Transverse colon (tissue), 4 donors: ENCODE measurements around the gene AGBL4. TPM values are rescaled to one million over a fixed set of nuclear protein-coding genes. Genes with fewer than 3 reads are reported as not detected.

Experiments
- DNase-seq: peaks from one replicate; pipeline ENCODE4 v3.0.0-alpha.2; 2019
- H3K27ac ChIP-seq, 4 donors: fragments of 200-600 bp; sonication (generic); 2 replicates each; pipeline ENCODE4 v1.5.1; 2016 to 2018; ENCODE audit warnings: inconsistent platforms in 4 of 4
- H3K27me3 ChIP-seq: fragments of 200-600 bp; sonication (generic); 2 replicates; pipeline ENCODE4 v1.5.1; 2017; ENCODE audit warnings: inconsistent platforms
- H3K36me3 ChIP-seq, 4 donors: fragments of 200-600 bp; sonication (generic); 2 replicates each; pipeline ENCODE4 v1.5.1; 2017 to 2019; ENCODE audit warnings: inconsistent platforms in 4 of 4
- H3K4me1 ChIP-seq, 4 donors: fragments of 200-600 bp; sonication (generic); 2 replicates each; pipeline ENCODE4 v1.5.1; 2017 to 2020; ENCODE audit warnings: inconsistent platforms in 4 of 4
- H3K4me3 ChIP-seq, 4 donors: fragments of 200-600 bp; sonication (generic); 1 replicate in 1 of 4; 2 replicates in 3 of 4; pipeline versions ENCODE4 v1.5.1 to v1.6.1; 2017 to 2019; ENCODE audit warnings: inconsistent platforms in 4 of 4
- H3K9me3 ChIP-seq, 2 donors: fragments of 200-600 bp; sonication (generic); 2 replicates each; pipeline ENCODE4 v1.5.1; 2017 to 2019; ENCODE audit warnings: inconsistent platforms in 2 of 2
- CTCF ChIP-seq, 5 experiments: fragments of 200-600 bp in 3 of 5; fragments of 450-650 bp in 2 of 5; sonication (generic) in 3 of 5; IDR thresholded peaks; 1 replicate in 2 of 5; 2 replicates in 3 of 5; pipeline ENCODE4 v1.5.1; 2016 to 2017; ENCODE audit warnings: antibody characterized with exemption in 5 of 5, inconsistent platforms in 3 of 5, mild to moderate bottlenecking in 2 of 5, moderate library complexity in 1 of 5
- EP300 ChIP-seq: sonication (generic); formaldehyde crosslinking; IDR thresholded peaks from one replicate; pipeline ENCODE4 v1.6.1; 2017; ENCODE audit warnings: antibody characterized with exemption, low read depth
- POLR2A ChIP-seq: fragments of 450-650 bp; IDR thresholded peaks from one replicate; pipeline ENCODE4 v1.6.1; 2016; ENCODE audit warnings: antibody characterized with exemption, mild to moderate bottlenecking, moderate library complexity
- POLR2AphosphoS5 ChIP-seq, 3 donors: sonication (generic); formaldehyde crosslinking; IDR thresholded peaks; one replicate each; pipeline ENCODE4 v1.6.1; 2016; ENCODE audit warnings: antibody characterized with exemption in 3 of 3
- WGBS, 2 donors: methylation state at CpG; one replicate each; pipeline ENCODE4 v1.1.5; 2018; ENCODE audit warnings: low coverage in 1 of 2; 5-methylcytosine and 5-hydroxymethylcytosine counted together
- in situ Hi-C, 4 donors: fragments of 200-750 bp; cut with MboI; loops; one replicate each; pipeline versions ENCODE4 v1.15.0 to v1.15.1; 2017; ENCODE audit warnings: low sequenced_read_pairs in 3 of 4, low pct_ligation_motif_present in 1 of 4, low pct_unique_long_range_greater_than_20kb in 1 of 4
- intact Hi-C: fragments of 100-400 bp; cut with DNase I; formaldehyde crosslinking; loops from one replicate; pipeline ENCODE4 v1.15.1; 2023; ENCODE audit warnings: low total_unique reads
- total RNA-seq, 4 donors: library from RNA; depleted of rRNA; stranded (reverse); fragments of >200 nt; gene quantifications; one replicate each; pipeline ENCODE4 v1.1.0, GENCODE V29; 2016

AGBL4 gene
- total RNA-seq, 4 donors from 2014 or later, result 0.82 TPM; not detected in 3

DNA sequence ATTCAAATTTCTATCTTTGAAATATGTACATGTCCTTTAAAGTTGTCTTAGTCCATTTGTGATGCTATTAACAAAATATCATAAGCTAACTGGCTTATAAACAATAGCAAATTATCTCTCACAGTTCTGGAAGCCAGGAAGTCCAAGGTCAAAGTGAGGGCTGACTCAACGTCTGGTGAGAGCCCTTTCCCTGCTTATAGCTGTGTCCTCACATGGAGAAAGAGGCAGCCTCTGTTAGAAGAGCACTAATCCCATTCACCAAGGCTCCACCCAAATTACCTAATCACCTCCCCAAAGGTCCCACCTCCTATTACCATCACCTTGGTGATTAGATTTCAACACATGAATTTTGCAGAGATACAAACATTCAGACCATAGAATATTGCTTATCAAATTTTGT lies 797.0 kb downstream of the AGBL4 start:
- Histone ChIP-seq H3K4me3 (no peak overlapping the region), H3K9me3 (no peaks in the 10 kb centered on the region), H3K27ac (no peak overlapping the region), H3K27me3 (no peaks in the 10 kb centered on the region), H3K36me3 (no peaks in the 10 kb centered on the region), H3K4me1 (no peaks in the 10 kb centered on the region)
- intact Hi-C loops (no loop called here), in situ Hi-C loops (no loop called here)
- TF ChIP-seq POLR2A, result no peak
- no peak for TF ChIP-seq POLR2AphosphoS5 (IDR thresholded peaks at IDR 0.05)
- no peak for TF ChIP-seq CTCF (IDR thresholded peaks at IDR 0.05)
- TF ChIP-seq EP300, result no peak
- 0 to 12% methylated on average over 1 of the region's 1 CpG for WGBS, 2 donors
- no peak for DNase-seq

DNA sequence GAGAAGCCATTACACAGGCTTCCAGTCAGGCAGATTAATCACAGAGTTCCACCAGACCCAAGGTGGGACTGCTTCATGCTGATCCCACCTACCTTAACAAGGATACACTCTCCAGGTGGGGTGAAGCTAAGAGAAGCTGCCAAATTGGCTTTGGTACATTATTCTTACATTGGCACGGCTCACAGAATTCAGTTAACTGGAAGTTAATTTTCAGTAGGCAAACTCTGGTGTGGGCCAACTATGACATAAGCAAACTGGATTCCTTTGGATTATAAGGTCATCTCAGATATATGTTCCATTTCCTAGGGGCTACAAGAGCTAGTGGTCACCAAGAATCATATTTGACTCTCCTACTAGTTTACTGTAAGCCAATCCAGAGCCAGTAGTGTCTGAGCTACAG lies 798.3 kb downstream of the AGBL4 start:
- intact Hi-C loops (no loop called here), in situ Hi-C loops (no loop called here)
- no peaks in the 10 kb centered on the region for H3K4me1 ChIP-seq
- no peak overlapping the region for H3K27ac ChIP-seq
- H3K9me3 ChIP-seq, result no peaks in the 10 kb centered on the region
- H3K27me3 ChIP-seq, result no peaks in the 10 kb centered on the region
- 68% methylated on average over 1 of the region's 1 CpG; no CpG with 5 or more reads in 1 of the 2 donors for WGBS, 2 donors
- no peak for TF ChIP-seq EP300
- TF ChIP-seq CTCF (IDR thresholded peaks at IDR 0.05), result no peak
- no peak for TF ChIP-seq POLR2AphosphoS5 (IDR thresholded peaks at IDR 0.05)
- TF ChIP-seq POLR2A, result no peak
- H3K4me3 ChIP-seq, result no peak overlapping the region
- no peak for DNase-seq
- H3K36me3 ChIP-seq, result no peaks in the 10 kb centered on the region

DNA sequence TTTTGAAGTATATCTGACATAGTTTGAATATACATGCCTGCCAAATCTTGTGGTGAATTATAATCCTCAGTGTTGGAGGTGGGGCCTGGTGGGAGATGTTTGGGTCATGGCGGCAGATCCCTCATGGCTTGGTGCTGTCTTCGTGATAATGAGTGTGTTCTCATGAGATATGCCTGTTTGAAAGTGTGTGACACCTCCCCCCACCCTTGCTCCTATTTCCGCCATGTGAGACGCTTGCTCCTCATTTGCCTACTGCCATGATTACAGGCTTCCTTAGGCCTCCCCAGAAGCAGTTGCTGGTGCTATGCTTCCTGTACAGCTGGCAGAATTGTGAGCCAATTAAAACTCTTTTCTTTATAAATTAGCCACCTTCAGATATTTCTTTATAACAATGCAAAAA lies 810.5 kb downstream of the AGBL4 start:
- TF ChIP-seq POLR2A, result no peak
- TF ChIP-seq CTCF (IDR thresholded peaks at IDR 0.05), result no peak
- TF ChIP-seq POLR2AphosphoS5 (IDR thresholded peaks at IDR 0.05), result no peak
- no peak for TF ChIP-seq EP300
- in situ Hi-C loops, result no loop called here

DNA sequence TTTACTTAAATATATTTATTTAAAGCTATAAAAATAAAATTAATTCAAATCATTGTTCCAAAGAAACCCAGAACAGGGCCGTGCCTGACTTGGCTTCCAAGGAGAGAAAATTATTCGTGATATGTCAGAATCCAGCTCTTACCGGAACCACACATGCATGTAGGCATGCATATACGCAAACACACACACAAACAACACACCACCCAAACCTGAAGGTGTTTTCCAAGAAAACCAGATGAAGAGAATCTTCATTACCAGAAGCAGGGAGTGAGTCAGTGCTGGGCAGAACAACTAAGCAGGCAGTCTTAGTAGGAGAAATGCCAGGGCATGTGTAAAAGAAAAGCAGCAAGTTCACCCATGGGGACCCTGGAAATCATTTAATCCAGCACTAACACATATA lies 815.0 kb downstream of the AGBL4 start:
- WGBS, 2 donors, result 80 to 83% methylated on average over 3 to 4 of the region's 4 CpGs
- H3K27ac ChIP-seq, result no peak overlapping the region
- no peak overlapping the region for H3K4me3 ChIP-seq
- no peaks in the 10 kb centered on the region for H3K27me3 ChIP-seq
- no peaks in the 10 kb centered on the region for H3K4me1 ChIP-seq
- TF ChIP-seq POLR2AphosphoS5 (IDR thresholded peaks at IDR 0.05) (no peak), POLR2A (no peak), EP300 (no peak), CTCF (IDR thresholded peaks at IDR 0.05) (no peak)
- in situ Hi-C loops, result no loop called here
- H3K36me3 ChIP-seq, result no peaks in the 10 kb centered on the region
- no peak for DNase-seq
- intact Hi-C loops, result no loop called here
- no peaks in the 10 kb centered on the region for H3K9me3 ChIP-seq

More for the DNA sequence above, 810.5 kb downstream of the AGBL4 start:
- intact Hi-C loops, result no loop called here
- H3K27me3 ChIP-seq, result no peaks in the 10 kb centered on the region
- no peak for DNase-seq
- no peaks in the 10 kb centered on the region for H3K4me1 ChIP-seq
- H3K9me3 ChIP-seq, result no peaks in the 10 kb centered on the region
- 86 to 88% methylated on average over 2 to 4 of the region's 4 CpGs for WGBS, 2 donors
- H3K4me3 ChIP-seq, result no peak overlapping the region
- H3K36me3 ChIP-seq, result no peaks in the 10 kb centered on the region
- no peak overlapping the region for H3K27ac ChIP-seq
